ENCODE results near the gene MBTPS1. TPM values are rescaled to one million over a fixed set of nuclear protein-coding genes. Genes with fewer than 3 reads are reported as not detected.
A peak's percentile ranks its signal among the peaks of the same experiment; 100 is the strongest.

MBTPS1 gene
- polyA plus RNA-seq (2013, experiment 1 of 2; ENCODE audit: insufficient read length), result 77.6 TPM
- 78.1 TPM for polyA plus RNA-seq (2013, experiment 2 of 2; ENCODE audit: insufficient read length)

GRCh38 chr16:84116720-84117493 lies at the start of gene MBTPS1:
MBTPS1 (minus strand) TSS chr16:84116942; CDS start chr16:84101783, 15,159 bp downstream.
- DNase-seq, result peak; percentile 99

- no peak for DNase-seq
Measured at GRCh38 chr16:84165746-84166145, 49.0 kb upstream of the MBTPS1 start.

- no peak for DNase-seq
Measured at GRCh38 chr16:84161801-84162200, 45.1 kb upstream of the MBTPS1 start.

GRCh38 chr16:84161037-84161436 lies 44.3 kb upstream of the MBTPS1 start:
- no peak for DNase-seq

GRCh38 chr16:84159800-84160199 lies 43.1 kb upstream of the MBTPS1 start:
- DNase-seq, result no peak

- no peak for DNase-seq
Measured at GRCh38 chr16:84159007-84159406, 42.3 kb upstream of the MBTPS1 start.

GRCh38 chr16:84156342-84156784 lies 39.6 kb upstream of the MBTPS1 start:
- no peak for DNase-seq

- no peak for DNase-seq
Measured at GRCh38 chr16:84155771-84156170, 39.0 kb upstream of the MBTPS1 start.

GRCh38 chr16:84155226-84155625 lies 38.5 kb upstream of the MBTPS1 start:
- DNase-seq, result no peak

- no peak for DNase-seq
Measured at GRCh38 chr16:84153660-84154214, 37.0 kb upstream of the MBTPS1 start.

- DNase-seq, result no peak
Measured at GRCh38 chr16:84150926-84151325, 34.2 kb upstream of the MBTPS1 start.

GRCh38 chr16:84144859-84145639 lies 28.3 kb upstream of the MBTPS1 start, which contains the start of the genes DNAAF1 and HSDL1:
DNAAF1 (plus strand) TSS chr16:84145308; CDS start chr16:84145441, 133 bp downstream.
HSDL1 (minus strand) TSS chr16:84145177; CDS start chr16:84131321, 13,856 bp downstream.
- DNase-seq, result peak; percentile 85

GRCh38 chr16:84144209-84144858 lies 27.6 kb upstream of the MBTPS1 start:
- DNase-seq, result no peak

- no peak for DNase-seq
Measured at GRCh38 chr16:84143784-84144199, 27.1 kb upstream of the MBTPS1 start.

- no peak for DNase-seq
Measured at GRCh38 chr16:84143081-84143480, 26.3 kb upstream of the MBTPS1 start.

GRCh38 chr16:84141143-84141670 lies 24.5 kb upstream of the MBTPS1 start:
- no peak for DNase-seq

GRCh38 chr16:84139628-84140258 lies 23.0 kb upstream of the MBTPS1 start:
- no peak for DNase-seq

- no peak for DNase-seq
Measured at GRCh38 chr16:84138824-84139627, 22.3 kb upstream of the MBTPS1 start.

- no peak for DNase-seq
Measured at GRCh38 chr16:84138500-84138823, 21.7 kb upstream of the MBTPS1 start.

GRCh38 chr16:84137769-84138357 lies 21.1 kb upstream of the MBTPS1 start:
- no peak for DNase-seq

- no peak for DNase-seq
Measured at GRCh38 chr16:84137287-84137686, 20.5 kb upstream of the MBTPS1 start.
